Neural cell (in vitro differentiated cells): Measurements from ENCODE around the gene ZIM2. TPM values are rescaled to one million over a fixed set of nuclear protein-coding genes. Genes with fewer than 3 reads are reported as not detected.

ENCODE experiments used
- H2AFZ ChIP-seq: fragments of 200-600, 300-800 bp; sonication (generic), shearing (Covaris generic); 2 replicates; pipeline ENCODE4 v1.6.0; 2014; ENCODE audit warnings: low read depth, mild to moderate bottlenecking, antibody characterized with exemption, low read length, moderate library complexity
- H3F3A ChIP-seq: fragments of 200-600 bp; shearing (Covaris generic); 2 replicates; pipeline ENCODE4 v1.6.1; 2016; ENCODE audit warnings: mild to moderate bottlenecking, moderate library complexity, mixed read lengths, antibody characterized with exemption, low read length; ENCODE audit not compliant: insufficient read depth, poor library complexity, severe bottlenecking
- H3K27ac ChIP-seq: fragments of 200-600, 300-800 bp; sonication (generic), shearing (Covaris generic); 2 replicates; pipeline ENCODE4 v1.5.1; 2014; ENCODE audit warnings: mild to moderate bottlenecking, low read length, moderate library complexity
- H3K27me3 ChIP-seq: fragments of 300-800, 200-600 bp; sonication (generic), shearing (Covaris generic); 2 replicates; pipeline ENCODE4 v1.6.0; 2014; ENCODE audit warnings: mild to moderate bottlenecking, low read depth, low read length, moderate library complexity; ENCODE audit not compliant: insufficient read depth
- H3K36me3 ChIP-seq: fragments of 300-800, 200-600 bp; sonication (generic), shearing (Covaris generic); 2 replicates; pipeline ENCODE4 v1.5.1; 2014; ENCODE audit warnings: mild to moderate bottlenecking, antibody characterized with exemption, low read length, moderate library complexity; ENCODE audit not compliant: insufficient read depth
- H3K4me2 ChIP-seq: fragments of 300-800, 200-600 bp; sonication (generic), shearing (Covaris generic); 2 replicates; pipeline ENCODE4 v1.6.0; 2014; ENCODE audit warnings: mild to moderate bottlenecking, low read length
- H3K4me3 ChIP-seq: fragments of 300-800, 200-600 bp; sonication (generic), shearing (Covaris generic); 2 replicates; pipeline ENCODE4 v1.5.1; 2014; ENCODE audit warnings: mild to moderate bottlenecking, low read length, moderate library complexity
- H3K79me2 ChIP-seq: fragments of 200-600 bp; shearing (Covaris generic); replicated peaks from 2 replicates; pipeline ENCODE4 v1.6.0; 2014; ENCODE audit warnings: mild to moderate bottlenecking, low read length, moderate library complexity; ENCODE audit not compliant: insufficient read depth
- H3K9ac ChIP-seq: fragments of 300-800, 200-600 bp; sonication (generic), shearing (Covaris generic); 2 replicates; pipeline ENCODE4 v1.6.1; 2016; ENCODE audit warnings: mild to moderate bottlenecking, low read length, mixed read lengths
- H3K9me2 ChIP-seq: fragments of 200-600 bp; shearing (Covaris generic); 2 replicates; pipeline ENCODE4 v1.6.1; 2016; ENCODE audit warnings: mild to moderate bottlenecking, low read length, mixed read lengths; ENCODE audit not compliant: insufficient read depth
- H3K9me3 ChIP-seq: fragments of 200-600, 300-800 bp; sonication (generic), shearing (Covaris generic); 2 replicates; pipeline ENCODE4 v1.6.1; 2016; ENCODE audit warnings: mild to moderate bottlenecking, mixed run types, low read length, moderate library complexity, mixed read lengths
- H4K20me1 ChIP-seq: fragments of 200-600 bp; shearing (Covaris generic); 2 replicates; pipeline ENCODE4 v1.6.1; 2016; ENCODE audit warnings: mild to moderate bottlenecking, mixed run types; ENCODE audit not compliant: insufficient read depth
- EP300 ChIP-seq: fragments of 450-650 bp; conservative IDR thresholded peaks from 2 replicates; pipeline ENCODE4 v1.6.1; 2014; ENCODE audit warnings: antibody characterized with exemption, mild to moderate bottlenecking, moderate library complexity; ENCODE audit not compliant: poor library complexity, severe bottlenecking
- EZH2 ChIP-seq: fragments of 200-600, 300-800 bp; shearing (Covaris generic), sonication (generic); IDR thresholded peaks from 2 replicates; pipeline ENCODE4 v1.6.1; 2014; ENCODE audit warnings: antibody characterized with exemption, low read length, borderline replicate concordance, mild to moderate bottlenecking; ENCODE audit not compliant: insufficient read depth, poor library complexity, severe bottlenecking
- MXI1 ChIP-seq: fragments of 450-650 bp; conservative IDR thresholded peaks from 2 replicates; pipeline ENCODE4 v1.6.1; 2014; ENCODE audit warnings: antibody characterized with exemption, mild to moderate bottlenecking; ENCODE audit not compliant: poor library complexity, severe bottlenecking
- POLR2AphosphoS5 ChIP-seq: IDR thresholded peaks from 2 replicates; pipeline ENCODE4 v1.6.1; 2012
- RAD21 ChIP-seq: fragments of 450-650 bp; conservative IDR thresholded peaks from 2 replicates; pipeline ENCODE4 v1.6.1; 2014; ENCODE audit warnings: antibody characterized with exemption, mild to moderate bottlenecking, moderate library complexity
- REST ChIP-seq: IDR thresholded peaks from 2 replicates; pipeline ENCODE4 v1.6.1; 2012; ENCODE audit warnings: borderline replicate concordance
- SMC3 ChIP-seq: fragments of 450-650 bp; conservative IDR thresholded peaks from 2 replicates; pipeline ENCODE4 v1.6.1; 2014; ENCODE audit warnings: antibody characterized with exemption, mild to moderate bottlenecking, moderate library complexity; ENCODE audit not compliant: poor library complexity
- TAF1 ChIP-seq: IDR thresholded peaks from 2 replicates; pipeline ENCODE4 v1.6.1; 2012; ENCODE audit warnings: low read depth
- polyA plus RNA-seq: library from polyadenylated mRNA; depleted of rRNA; stranded (reverse); fragments of >200 nt; gene quantifications from 2 replicates; pipeline ENCODE4 v1.2.3, GENCODE V29; 2014
- TF ChIP-seq, protein P1 (sequence below): fragments of 450-650 bp; IDR thresholded peaks from 2 replicates; pipeline ENCODE4 v1.5.1; 2014; ENCODE audit warnings: antibody characterized with exemption, mild to moderate bottlenecking, moderate library complexity; ENCODE audit not compliant: poor library complexity, severe bottlenecking

Gene ZIM2
- polyA plus RNA-seq, 1 donor from 2014 or later, result not detected

DNA sequence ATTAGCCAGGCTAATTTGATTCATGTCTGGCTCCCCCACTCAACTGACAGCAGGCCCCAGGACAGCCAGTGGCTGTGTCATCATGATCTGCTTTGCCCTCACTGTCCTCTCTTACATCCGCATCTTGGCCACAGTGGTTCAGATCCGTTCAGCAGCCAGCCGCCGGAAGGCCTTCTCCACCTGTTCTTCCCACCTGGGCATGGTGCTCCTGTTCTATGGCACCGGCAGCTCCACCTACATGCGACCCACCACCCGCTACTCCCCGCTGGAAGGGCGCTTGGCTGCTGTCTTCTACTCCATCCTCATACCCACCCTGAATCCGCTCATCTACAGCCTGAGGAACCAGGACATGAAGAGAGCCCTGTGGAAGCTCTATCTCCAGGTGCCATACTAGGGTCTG, 79.7 kb downstream of the ZIM2 start:
- no peaks in the 10 kb centered on the region for H3K79me2 ChIP-seq
- no peaks in the 10 kb centered on the region for H3F3A ChIP-seq
- H3K9me2 ChIP-seq, result no peaks in the 10 kb centered on the region
- H3K27me3 ChIP-seq, result no peaks in the 10 kb centered on the region
- no peak overlapping the region for H3K4me2 ChIP-seq
- no peak for TF ChIP-seq EP300
- no peak for TF ChIP-seq POLR2AphosphoS5
- TF ChIP-seq MXI1, result no peak
- no peaks in the 10 kb centered on the region for H4K20me1 ChIP-seq
- H2AFZ ChIP-seq, result no peak overlapping the region
- no peaks in the 10 kb centered on the region for H3K36me3 ChIP-seq
- no peak overlapping the region for H3K4me3 ChIP-seq
- H3K27ac ChIP-seq, result no peak overlapping the region
- H3K9ac ChIP-seq, result no peak overlapping the region
- peaks cover 9% of the 10 kb centered on the region for H3K9me3 ChIP-seq

DNA sequence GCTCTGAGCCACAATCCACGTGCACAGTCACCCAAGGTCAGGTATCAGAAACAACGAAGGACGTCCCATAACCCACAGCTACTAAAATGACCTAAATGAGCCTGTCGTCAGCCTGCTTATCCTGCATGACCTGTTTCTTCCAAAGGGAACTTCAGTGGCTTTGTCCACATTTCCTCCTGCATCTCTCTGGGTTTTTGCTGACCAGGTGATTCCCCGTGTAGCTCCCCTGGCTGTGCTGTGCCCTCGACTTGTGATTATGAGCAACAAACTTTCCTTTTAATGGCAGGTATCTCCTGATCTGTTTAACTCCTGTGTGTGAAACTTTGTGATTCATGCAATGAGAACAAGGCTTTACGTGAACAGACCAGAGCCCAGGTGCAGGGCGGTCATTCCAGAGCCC, 81.0 kb downstream of the ZIM2 start:
- Histone ChIP-seq H3K36me3 (no peaks in the 10 kb centered on the region), H3K27me3 (no peaks in the 10 kb centered on the region), H3K9ac (no peak overlapping the region), H3K9me3 (peaks cover 4% of the 10 kb centered on the region), H3K9me2 (no peaks in the 10 kb centered on the region), H3K4me3 (no peak overlapping the region), H3K79me2 (no peaks in the 10 kb centered on the region), H3K27ac (no peak overlapping the region), H2AFZ (no peak overlapping the region), H3F3A (no peaks in the 10 kb centered on the region), H4K20me1 (no peaks in the 10 kb centered on the region), H3K4me2 (no peak overlapping the region)
- TF ChIP-seq SMC3 (no peak), EP300 (no peak), MXI1 (no peak), TAF1 (no peak), REST (no peak), POLR2AphosphoS5 (no peak), EZH2 (no peak), RAD21 (no peak)
- TF ChIP-seq, protein P1, sequence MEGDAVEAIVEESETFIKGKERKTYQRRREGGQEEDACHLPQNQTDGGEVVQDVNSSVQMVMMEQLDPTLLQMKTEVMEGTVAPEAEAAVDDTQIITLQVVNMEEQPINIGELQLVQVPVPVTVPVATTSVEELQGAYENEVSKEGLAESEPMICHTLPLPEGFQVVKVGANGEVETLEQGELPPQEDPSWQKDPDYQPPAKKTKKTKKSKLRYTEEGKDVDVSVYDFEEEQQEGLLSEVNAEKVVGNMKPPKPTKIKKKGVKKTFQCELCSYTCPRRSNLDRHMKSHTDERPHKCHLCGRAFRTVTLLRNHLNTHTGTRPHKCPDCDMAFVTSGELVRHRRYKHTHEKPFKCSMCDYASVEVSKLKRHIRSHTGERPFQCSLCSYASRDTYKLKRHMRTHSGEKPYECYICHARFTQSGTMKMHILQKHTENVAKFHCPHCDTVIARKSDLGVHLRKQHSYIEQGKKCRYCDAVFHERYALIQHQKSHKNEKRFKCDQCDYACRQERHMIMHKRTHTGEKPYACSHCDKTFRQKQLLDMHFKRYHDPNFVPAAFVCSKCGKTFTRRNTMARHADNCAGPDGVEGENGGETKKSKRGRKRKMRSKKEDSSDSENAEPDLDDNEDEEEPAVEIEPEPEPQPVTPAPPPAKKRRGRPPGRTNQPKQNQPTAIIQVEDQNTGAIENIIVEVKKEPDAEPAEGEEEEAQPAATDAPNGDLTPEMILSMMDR, result no peak

GRCh38 chr19:56751078-56751489, 89.4 kb downstream of the ZIM2 start:
- Histone ChIP-seq H3F3A (no peaks in the 10 kb centered on the region), H3K9me3 (peaks cover 4% of the 10 kb centered on the region), H3K27me3 (no peaks in the 10 kb centered on the region), H3K36me3 (no peaks in the 10 kb centered on the region), H3K27ac (peak overlapping the region; percentile 62), H3K79me2 (no peaks in the 10 kb centered on the region), H3K9ac (peak overlapping the region; percentile 23), H3K4me3 (no peak overlapping the region), H3K9me2 (no peaks in the 10 kb centered on the region), H2AFZ (no peak overlapping the region), H4K20me1 (no peaks in the 10 kb centered on the region), H3K4me2 (no peak overlapping the region)
- TF ChIP-seq POLR2AphosphoS5 (peak; percentile 73), EP300 (peak; percentile 74), EZH2 (no peak), MXI1 (no peak), RAD21 (peak; percentile 40), REST (peak; percentile 47), TAF1 (no peak), SMC3 (no peak)
- TF ChIP-seq, protein P1, result no peak
